IMR-90 (cell line): Measurements from ENCODE around the gene IFNL1. TPM values are rescaled to one million over a fixed set of nuclear protein-coding genes. Genes with fewer than 3 reads are reported as not detected.

Source experiments
- ATAC-seq: fragments of 200-7000 bp; cut with Tn5 transposase; 2 replicates; pipeline ENCODE4 v1.9.1; 2020; ENCODE audit warnings: low read depth, mild to moderate bottlenecking, moderate library complexity
- BruUV-seq: library from RNA; stranded (reverse); fragments of 400-500 nt; replicated peaks from 2 replicates; lab custom pipeline; 2021; lab: Mats Ljungman, UMichigan
- CTCF ChIA-PET: fragments of 300-600 bp; formaldehyde crosslinking; extraction: SDS; loops from one replicate; lab custom pipeline; 2021; ENCODE audit warnings: antibody characterized with exemption; lab: Yijun Ruan, JAX
- POLR2A ChIA-PET: fragments of 300-600 bp; sonication (Branson Sonifier 250); formaldehyde crosslinking; loops from one replicate; lab custom pipeline; 2022; ENCODE audit warnings: antibody characterized with exemption; ENCODE audit not compliant: unreplicated experiment; lab: Charles Lee
- DNase-seq: peaks from one replicate; pipeline ENCODE4 v3.0.0; 2013
- H2AFZ ChIP-seq: replicated peaks from 2 replicates; pipeline ENCODE3; 2013; ENCODE audit warnings: low read length, mild to moderate bottlenecking; ENCODE audit not compliant: poor library complexity
- H2AK5ac ChIP-seq: 2 replicates; pipeline ENCODE4 v1.6.1; 2013; ENCODE audit warnings: low read depth, low read length, inconsistent platforms
- H2AK9ac ChIP-seq: replicated peaks from 2 replicates; pipeline ENCODE3; 2013; ENCODE audit warnings: mild to moderate bottlenecking, low read depth, low read length, moderate library complexity; ENCODE audit not compliant: poor library complexity
- H2BK120ac ChIP-seq: 2 replicates; pipeline ENCODE4 v1.6.1; 2013; ENCODE audit warnings: low read depth, low read length, inconsistent platforms
- H2BK15ac ChIP-seq: 3 replicates; pipeline ENCODE4 v1.6.1; 2013; ENCODE audit warnings: low read depth, low read length, inconsistent platforms
- H2BK20ac ChIP-seq: 2 replicates; pipeline ENCODE4 v1.6.1; 2013; ENCODE audit warnings: low read depth, mild to moderate bottlenecking, inconsistent platforms, low read length, moderate library complexity
- H2BK5ac ChIP-seq: 2 replicates; pipeline ENCODE4 v1.6.1; 2013; ENCODE audit warnings: mild to moderate bottlenecking, low read depth, low read length, inconsistent platforms; ENCODE audit not compliant: poor library complexity, severe bottlenecking
- H3K14ac ChIP-seq: replicated peaks from 2 replicates; pipeline ENCODE4 v1.6.1; 2013; ENCODE audit warnings: low read depth, low read length, inconsistent platforms
- H3K18ac ChIP-seq: 2 replicates; pipeline ENCODE4 v1.6.1; 2013; ENCODE audit warnings: low read depth, low read length, control low read depth
- H3K23ac ChIP-seq: 2 replicates; pipeline ENCODE4 v1.6.1; 2013; ENCODE audit warnings: low read depth, low read length, inconsistent platforms
- H3K27ac ChIP-seq: 2 replicates; pipeline ENCODE4 v1.5.1; 2013; ENCODE audit warnings: mild to moderate bottlenecking, control low read depth, low read length; ENCODE audit not compliant: insufficient read depth
- H3K27me3 ChIP-seq: 2 replicates; pipeline ENCODE4 v1.6.1; 2013; ENCODE audit warnings: low read length; ENCODE audit not compliant: control insufficient read depth, insufficient read depth
- H3K36me3 ChIP-seq: 2 replicates; pipeline ENCODE4 v1.6.1; 2013; ENCODE audit warnings: low read length, mixed read lengths; ENCODE audit not compliant: control insufficient read depth, insufficient read depth
- H3K4ac ChIP-seq: 2 replicates; pipeline ENCODE4 v1.6.1; 2013; ENCODE audit warnings: low read depth, low read length, inconsistent platforms
- H3K4me1 ChIP-seq: 2 replicates; pipeline ENCODE4 v1.6.1; 2013; ENCODE audit warnings: low read length, mixed read lengths; ENCODE audit not compliant: control insufficient read depth, insufficient read depth
- H3K4me2 ChIP-seq: 2 replicates; pipeline ENCODE4 v1.6.1; 2013; ENCODE audit warnings: low read depth, mild to moderate bottlenecking, control low read depth, low read length, moderate library complexity
- H3K4me3 ChIP-seq: 2 replicates; pipeline ENCODE4 v1.5.1; 2013; ENCODE audit warnings: low read depth, mild to moderate bottlenecking, control low read depth, low read length, moderate library complexity; ENCODE audit not compliant: insufficient read depth
- H3K56ac ChIP-seq: 2 replicates; pipeline ENCODE4 v1.6.1; 2013; ENCODE audit warnings: low read length, inconsistent platforms; ENCODE audit not compliant: insufficient read depth; ENCODE audit errors: extremely low read depth
- H3K79me1 ChIP-seq, 2 experiments: 2 replicates each; pipeline ENCODE4 v1.6.1; 2013; ENCODE audit warnings: low read length in 2 of 2, inconsistent platforms in 1 of 2, low read depth in 1 of 2
- H3K9ac ChIP-seq: 2 replicates; pipeline ENCODE4 v1.6.1; 2013; ENCODE audit warnings: low read depth, low read length, control low read depth
- H3K9me1 ChIP-seq: 2 replicates; pipeline ENCODE4 v1.6.1; 2013; ENCODE audit warnings: low read length, inconsistent platforms; ENCODE audit not compliant: insufficient read depth
- H3K9me3 ChIP-seq: 2 replicates; pipeline ENCODE4 v1.6.1; 2013; ENCODE audit warnings: low read length; ENCODE audit not compliant: control insufficient read depth, insufficient read depth
- H4K20me1 ChIP-seq: 2 replicates; pipeline ENCODE4 v1.6.1; 2013; ENCODE audit warnings: low read length, inconsistent platforms; ENCODE audit not compliant: insufficient read depth
- H4K5ac ChIP-seq: 2 replicates; pipeline ENCODE4 v1.6.1; 2013; ENCODE audit warnings: mild to moderate bottlenecking, low read depth, low read length, control low read depth
- H4K8ac ChIP-seq, 2 experiments: 2 replicates each; pipeline ENCODE4 v1.6.1; 2013; ENCODE audit warnings: low read depth in 2 of 2, low read length in 2 of 2, control low read depth in 1 of 2, inconsistent platforms in 1 of 2
- H4K91ac ChIP-seq: 2 replicates; pipeline ENCODE4 v1.6.1; 2013; ENCODE audit warnings: low read depth, low read length, inconsistent platforms; ENCODE audit not compliant: insufficient read depth
- BHLHE40 ChIP-seq: fragments of 150-350 bp; IDR thresholded peaks from 2 replicates; pipeline ENCODE4 v1.6.1; 2016; ENCODE audit warnings: mild to moderate bottlenecking, low read depth, low read length
- CEBPB ChIP-seq: IDR thresholded peaks from 2 replicates; pipeline ENCODE4 v1.6.1; 2012; ENCODE audit warnings: low read depth, low read length, improper control_type of control experiment
- CHD1 ChIP-seq: IDR thresholded peaks from 2 replicates; pipeline ENCODE4 v1.6.1; 2012; ENCODE audit warnings: low read depth, low read length, improper control_type of control experiment
- FOS ChIP-seq: fragments of 150-350 bp; IDR thresholded peaks from 2 replicates; pipeline ENCODE4 v1.6.1; 2016; ENCODE audit warnings: low read depth, low read length
- MAFK ChIP-seq: IDR thresholded peaks from 2 replicates; pipeline ENCODE4 v1.6.1; 2012; ENCODE audit warnings: low read depth, low read length, improper control_type of control experiment
- MAZ ChIP-seq: IDR thresholded peaks from 2 replicates; pipeline ENCODE4 v1.6.1; 2012; ENCODE audit warnings: low read depth, mild to moderate bottlenecking, low read length, improper control_type of control experiment, moderate library complexity, borderline replicate concordance
- MXI1 ChIP-seq: IDR thresholded peaks from 2 replicates; pipeline ENCODE4 v1.6.1; 2012; ENCODE audit warnings: low read depth, mild to moderate bottlenecking, low read length, moderate library complexity, borderline replicate concordance
- NFE2L2 ChIP-seq: fragments of 150-350 bp; IDR thresholded peaks from 2 replicates; pipeline ENCODE4 v1.6.1; 2016; ENCODE audit warnings: low read depth, mild to moderate bottlenecking, low read length
- RAD21 ChIP-seq: IDR thresholded peaks from 2 replicates; pipeline ENCODE4 v1.6.1; 2012; ENCODE audit warnings: low read length, improper control_type of control experiment
- RFX5 ChIP-seq: IDR thresholded peaks from 2 replicates; pipeline ENCODE4 v1.8.0; 2012; ENCODE audit warnings: low read depth, mild to moderate bottlenecking, low read length, moderate library complexity
- SMC3 ChIP-seq: fragments of 150-350 bp; IDR thresholded peaks from 2 replicates; pipeline ENCODE4 v1.6.1; 2016; ENCODE audit warnings: low read depth, mild to moderate bottlenecking, antibody characterized with exemption, low read length, moderate library complexity
- USF2 ChIP-seq: fragments of 150-350 bp; IDR thresholded peaks from 2 replicates; pipeline ENCODE4 v1.6.1; 2017; ENCODE audit warnings: mild to moderate bottlenecking, antibody characterized with exemption, low read length, low read depth
- WGBS, 2 experiments: methylation state at CpG; one replicate each; pipeline versions ENCODE4 v1.1.5 to v1.1.7; 2013; ENCODE audit warnings: missing lambda C conversion rate in 2 of 2; ENCODE audit not compliant: insufficient read length in 1 of 2; ENCODE audit errors: extremely low coverage in 2 of 2; 5-methylcytosine and 5-hydroxymethylcytosine counted together
- dilution Hi-C: fragments of 300-500 bp; cut with HindIII; formaldehyde crosslinking; loops from one replicate; pipeline ENCODE4 v1.14.3; 2018; ENCODE audit warnings: low sequenced_read_pairs; ENCODE audit not compliant: unreplicated experiment
- in situ Hi-C: fragments of 300-500 bp; cut with MboI; formaldehyde crosslinking; loops from 3 replicates; pipeline ENCODE4 v1.14.3; 2019; ENCODE audit warnings: low sequenced_read_pairs, inconsistent platforms, mixed read lengths
- intact Hi-C: fragments of 100-400 bp; cut with micrococcal nuclease; formaldehyde crosslinking; loops from 2 replicates; pipeline ENCODE4 v1.10.0; 2022
- polyA plus RNA-seq, 3 experiments: library from polyadenylated mRNA; depleted of rRNA; stranded (reverse); fragments of >200 nt; gene quantifications; 2 replicates each; pipeline ENCODE4 v1.2.3, GENCODE V29; 2012; ENCODE audit warnings: low replicate concordance in 1 of 3
- total RNA-seq: library from RNA; depleted of rRNA; stranded (reverse); fragments of >200 nt; gene quantifications from 2 replicates; pipeline ENCODE4 v1.2.3, GENCODE V29; 2012
- TF ChIP-seq, protein P1 (sequence below): conservative IDR thresholded peaks from 2 replicates; pipeline ENCODE4 v1.5.1; 2012; ENCODE audit warnings: mild to moderate bottlenecking, low read depth, low read length, improper control_type of control experiment
- TF ChIP-seq, protein P2 (sequence below): fragments of 150-350 bp; IDR thresholded peaks from 2 replicates; pipeline ENCODE4 v1.6.1; 2016; ENCODE audit warnings: low read depth, mild to moderate bottlenecking, low read length, moderate library complexity, borderline replicate concordance

The IFNL1 gene
- total and polyA plus RNA-seq, 2 of the 4 experiments (the other 2 are of a cell fraction): not detected

DNA sequence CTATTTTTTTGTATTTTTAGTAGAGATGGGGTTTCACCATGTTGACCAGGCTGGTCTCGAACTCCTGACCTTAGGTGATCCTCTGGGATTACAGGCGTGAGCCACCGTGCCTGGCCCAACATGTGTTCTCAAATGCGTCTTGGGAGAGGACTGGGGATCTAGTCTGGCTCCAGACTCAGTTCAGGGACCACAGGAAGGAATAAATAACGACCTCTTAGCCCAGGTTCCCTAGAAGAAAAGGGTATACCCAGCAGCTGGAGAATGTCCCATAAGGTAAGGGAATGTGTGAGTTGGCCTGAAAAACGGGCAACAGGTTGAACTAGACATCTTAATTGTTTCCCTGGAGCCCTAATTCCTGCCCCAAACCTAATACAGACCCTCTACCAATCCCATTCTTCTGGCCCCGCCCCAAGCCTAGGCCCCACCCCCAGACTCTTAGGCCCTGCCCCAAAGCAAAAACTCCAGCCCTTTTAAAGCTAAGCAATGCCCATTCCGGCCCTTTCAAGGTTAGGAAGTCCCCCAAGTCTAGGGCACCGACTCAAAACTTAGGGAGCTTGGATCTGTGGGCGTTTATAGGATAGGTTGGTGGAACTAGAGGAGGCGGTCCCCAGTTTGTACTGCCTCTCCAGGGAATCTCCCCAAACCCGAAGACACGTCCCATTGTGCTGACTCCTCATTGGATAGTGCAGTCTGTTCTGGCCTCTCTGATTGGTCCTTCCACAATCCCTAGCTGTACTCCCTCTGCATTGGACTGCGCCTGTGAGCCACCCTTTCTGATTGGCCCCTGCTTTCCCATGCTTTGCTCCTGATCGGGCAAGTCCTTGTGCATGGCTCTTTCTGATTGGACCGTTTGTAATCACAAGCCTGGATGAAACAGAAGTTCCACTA, 29.8 kb downstream of the IFNL1 start:
- ATAC-seq: no peak
- Histone ChIP-seq H3K79me1 (no peaks in the 10 kb centered on the region), H3K56ac (no peak overlapping the region), H3K4ac (no peak overlapping the region), H4K8ac (no peak overlapping the region), H3K27me3 (peaks cover 17% of the 10 kb centered on the region), H3K18ac (no peak overlapping the region), H2BK15ac (no peak overlapping the region), H3K27ac (no peak overlapping the region), H4K5ac (no peak overlapping the region), H4K91ac (no peak overlapping the region), H2AK9ac (no peak overlapping the region), H3K23ac (no peak overlapping the region), H2BK5ac (no peak overlapping the region), H3K4me1 (no peaks in the 10 kb centered on the region), H2BK120ac (no peak overlapping the region), H3K9ac (no peak overlapping the region), H3K36me3 (no peaks in the 10 kb centered on the region), H3K4me2 (no peak overlapping the region), H2AK5ac (no peak overlapping the region), H3K4me3 (no peak overlapping the region), H2BK20ac (no peak overlapping the region), H3K14ac (no peak overlapping the region), H3K9me1 (no peaks in the 10 kb centered on the region), H3K9me3 (no peaks in the 10 kb centered on the region), H2AFZ (peak overlapping the region; percentile 39), H4K20me1 (no peaks in the 10 kb centered on the region)
- peak; percentile 7 for DNase-seq
- no TSS peak for BruUV-seq
- in situ Hi-C loops (loop anchor here (5.0 to 10.0 kb wide), 2 partner anchors 204 to 371 kb away; no protein-coding TSS in a partner anchor), dilution Hi-C loops (no loop called here), intact Hi-C loops (loop anchor here (5.0 kb wide), 1 partner anchor 129 kb away; the partner anchor contains the start of gene NCCRP1)
- POLR2A ChIA-PET: no interaction called here
- CTCF ChIA-PET: no interaction called here
- 77% methylated on average over 5 of the region's 16 CpGs; no CpG with 5 or more reads in 1 of the 2 experiments for WGBS, 2 experiments
- TF ChIP-seq MAFK (no peak), USF2 (no peak), CHD1 (no peak), RFX5 (no peak), MAZ (no peak), SMC3 (no peak), RAD21 (no peak), CEBPB (no peak), MXI1 (no peak), BHLHE40 (no peak), FOS (no peak), NFE2L2 (no peak)
- TF ChIP-seq, protein P1, sequence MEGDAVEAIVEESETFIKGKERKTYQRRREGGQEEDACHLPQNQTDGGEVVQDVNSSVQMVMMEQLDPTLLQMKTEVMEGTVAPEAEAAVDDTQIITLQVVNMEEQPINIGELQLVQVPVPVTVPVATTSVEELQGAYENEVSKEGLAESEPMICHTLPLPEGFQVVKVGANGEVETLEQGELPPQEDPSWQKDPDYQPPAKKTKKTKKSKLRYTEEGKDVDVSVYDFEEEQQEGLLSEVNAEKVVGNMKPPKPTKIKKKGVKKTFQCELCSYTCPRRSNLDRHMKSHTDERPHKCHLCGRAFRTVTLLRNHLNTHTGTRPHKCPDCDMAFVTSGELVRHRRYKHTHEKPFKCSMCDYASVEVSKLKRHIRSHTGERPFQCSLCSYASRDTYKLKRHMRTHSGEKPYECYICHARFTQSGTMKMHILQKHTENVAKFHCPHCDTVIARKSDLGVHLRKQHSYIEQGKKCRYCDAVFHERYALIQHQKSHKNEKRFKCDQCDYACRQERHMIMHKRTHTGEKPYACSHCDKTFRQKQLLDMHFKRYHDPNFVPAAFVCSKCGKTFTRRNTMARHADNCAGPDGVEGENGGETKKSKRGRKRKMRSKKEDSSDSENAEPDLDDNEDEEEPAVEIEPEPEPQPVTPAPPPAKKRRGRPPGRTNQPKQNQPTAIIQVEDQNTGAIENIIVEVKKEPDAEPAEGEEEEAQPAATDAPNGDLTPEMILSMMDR: no peak
- TF ChIP-seq, protein P2, sequence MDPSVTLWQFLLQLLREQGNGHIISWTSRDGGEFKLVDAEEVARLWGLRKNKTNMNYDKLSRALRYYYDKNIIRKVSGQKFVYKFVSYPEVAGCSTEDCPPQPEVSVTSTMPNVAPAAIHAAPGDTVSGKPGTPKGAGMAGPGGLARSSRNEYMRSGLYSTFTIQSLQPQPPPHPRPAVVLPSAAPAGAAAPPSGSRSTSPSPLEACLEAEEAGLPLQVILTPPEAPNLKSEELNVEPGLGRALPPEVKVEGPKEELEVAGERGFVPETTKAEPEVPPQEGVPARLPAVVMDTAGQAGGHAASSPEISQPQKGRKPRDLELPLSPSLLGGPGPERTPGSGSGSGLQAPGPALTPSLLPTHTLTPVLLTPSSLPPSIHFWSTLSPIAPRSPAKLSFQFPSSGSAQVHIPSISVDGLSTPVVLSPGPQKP: no peak
